UCSD-AML1 (cell line): Measurements from ENCODE around the gene CCDC88C.
"Not testable (repeated sequence)": the region's sequence is repeated elsewhere in the genome, so short reads cannot be mapped to it uniquely, and the experiment has no call there.

Experiments
- DNase-seq: peaks from one replicate; lab custom pipeline; 2025; ENCODE audit not compliant: unreplicated experiment; lab: John Stamatoyannopoulos, UW

Gene CCDC88C

DNA sequence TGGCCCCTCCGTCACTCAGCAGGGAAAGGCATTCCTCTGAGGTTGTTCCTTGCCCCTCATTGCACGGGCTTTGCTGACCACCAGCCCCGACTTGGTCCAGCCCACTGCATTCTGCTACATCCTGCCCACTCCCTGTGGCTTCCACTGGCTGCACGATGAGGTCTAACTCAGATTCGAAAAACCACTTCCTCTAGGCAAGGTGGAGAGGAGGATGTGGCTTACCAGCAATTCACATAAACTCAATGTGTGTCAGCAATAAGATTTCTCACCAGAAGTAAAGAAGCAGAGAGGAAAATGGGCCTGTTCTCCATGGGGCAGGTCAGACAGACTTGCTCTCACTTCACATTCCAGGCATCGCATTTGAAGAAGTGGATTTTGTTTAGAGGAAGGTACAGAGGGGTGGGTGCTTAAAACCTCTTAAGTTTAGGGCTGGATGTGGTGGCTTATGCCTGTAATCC is 187.8 kb downstream of the CCDC88C start:
- DNase-seq: peak; percentile 60

DNA sequence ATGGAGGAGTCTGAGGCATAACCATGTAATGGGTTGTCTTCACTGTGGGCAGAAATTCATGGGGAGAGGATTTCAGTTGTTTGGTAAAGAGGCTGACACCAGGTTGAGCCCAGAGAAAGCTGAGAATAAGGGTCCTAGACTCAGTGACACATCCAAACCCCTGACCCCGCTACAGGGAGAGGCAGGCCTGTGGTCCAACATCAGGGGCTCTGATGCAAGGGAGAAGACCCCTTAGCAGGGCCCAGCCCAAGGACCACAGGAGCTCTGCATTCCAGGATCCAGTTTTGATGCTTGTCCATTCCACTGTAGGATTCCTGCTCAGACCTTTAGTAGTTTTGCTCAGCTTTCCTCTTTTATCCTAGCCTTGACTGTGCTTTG is 188.6 kb downstream of the CCDC88C start:
- no peak for DNase-seq

GRCh38 chr14:91228112-91229004 is 189.3 kb downstream of the CCDC88C start:
- no peak for DNase-seq

- no peak for DNase-seq
Measured at GRCh38 chr14:91227183-91227628, 190.4 kb downstream of the CCDC88C start.

GRCh38 chr14:91226360-91226759 is 191.3 kb downstream of the CCDC88C start:
- not testable (repeated sequence) for DNase-seq

GRCh38 chr14:91225025-91225424 is 192.6 kb downstream of the CCDC88C start:
- no peak for DNase-seq

- DNase-seq: no peak
Measured at GRCh38 chr14:91223028-91223783, 194.4 kb downstream of the CCDC88C start.
